NOMO-1 treated with dmso at 0.1 percent for 144 hours (cell line): ENCODE results near the gene IL15.
"Not testable (repeated sequence)": the region's sequence is repeated elsewhere in the genome, so short reads cannot be mapped to it uniquely, and the experiment has no call there.

Experiments used
- DNase-seq: peaks from one replicate; lab custom pipeline; 2025; ENCODE audit not compliant: unreplicated experiment; lab: John Stamatoyannopoulos, UW

The IL15 gene

GRCh38 chr4:141645611-141646340 is 9.4 kb downstream of the IL15 start:
- DNase-seq = no peak

- no peak for DNase-seq
Measured at GRCh38 chr4:141646969-141647368, 10.6 kb downstream of the IL15 start.

- DNase-seq = no peak
Measured at GRCh38 chr4:141647966-141648365, 11.6 kb downstream of the IL15 start.

- DNase-seq = no peak
Measured at GRCh38 chr4:141652161-141652778, 15.9 kb downstream of the IL15 start.

GRCh38 chr4:141654098-141654497 is 17.7 kb downstream of the IL15 start:
- no peak for DNase-seq

- no peak for DNase-seq
Measured at GRCh38 chr4:141656031-141656430, 19.6 kb downstream of the IL15 start.

GRCh38 chr4:141657550-141658250 is 21.3 kb downstream of the IL15 start:
- DNase-seq = no peak

GRCh38 chr4:141658309-141658708 is 21.9 kb downstream of the IL15 start:
- DNase-seq = no peak

- no peak for DNase-seq
Measured at GRCh38 chr4:141659539-141659938, 23.2 kb downstream of the IL15 start.

- DNase-seq = no peak
Measured at GRCh38 chr4:141660880-141661279, 24.5 kb downstream of the IL15 start.

- DNase-seq = no peak
Measured at GRCh38 chr4:141668200-141668910, 32.0 kb downstream of the IL15 start.

- no peak for DNase-seq
Measured at GRCh38 chr4:141669501-141669900, 33.1 kb downstream of the IL15 start.

GRCh38 chr4:141675384-141675783 is 39.0 kb downstream of the IL15 start:
- DNase-seq = no peak

GRCh38 chr4:141676087-141676670 is 39.8 kb downstream of the IL15 start:
- DNase-seq = no peak

- DNase-seq = no peak
Measured at GRCh38 chr4:141680060-141680459, 43.7 kb downstream of the IL15 start.

- DNase-seq = no peak
Measured at GRCh38 chr4:141684785-141685184, 48.4 kb downstream of the IL15 start.

GRCh38 chr4:141686146-141686775 is 49.9 kb downstream of the IL15 start:
- DNase-seq = no peak

GRCh38 chr4:141686879-141687278 is 50.5 kb downstream of the IL15 start:
- no peak for DNase-seq

GRCh38 chr4:141689726-141690296 is 53.4 kb downstream of the IL15 start:
- not testable (repeated sequence) for DNase-seq

GRCh38 chr4:141691247-141691646 is 54.9 kb downstream of the IL15 start:
- not testable (repeated sequence) for DNase-seq
